ENCODE results near the gene FHIT.

GRCh38 chr3:61222467-61222866, 28.8 kb downstream of the FHIT start:
- TF ChIP-seq POLR2A (IDR thresholded peaks at IDR 0.05; ENCODE audit: low read length) (no peak), GATA1 (IDR thresholded peaks at IDR 0.05; ENCODE audit: low read depth, low read length) (no peak)

All from erythroblast (primary cell).